Right lobe of liver (tissue), 6 donors: ENCODE results near the gene PON3. TPM values are rescaled to one million over a fixed set of nuclear protein-coding genes. Genes with fewer than 3 reads are reported as not detected.
A peak's percentile ranks its signal among the peaks of the same experiment; 100 is the strongest.
"Not testable (repeated sequence)": the region's sequence is repeated elsewhere in the genome, so short reads cannot be mapped to it uniquely, and the experiment has no call there.

ENCODE experiments used
- ATAC-seq, 4 donors: fragments of 200-7000 bp; cut with Tn5 transposase; one replicate each; pipeline ENCODE4 v1.9.1; 2020; ENCODE audit warnings: mild to moderate bottlenecking in 4 of 4, moderate library complexity in 4 of 4
- DNase-seq, 3 donors: peaks; one replicate each; pipeline ENCODE4 v3.0.0-alpha.2; 2020
- H3K27ac ChIP-seq, 3 donors: fragments of 200-600 bp; one replicate each; pipeline ENCODE4 v1.8.0; 2022
- H3K27me3 ChIP-seq, 2 donors: fragments of 200-600 bp; one replicate each; pipeline ENCODE4 v1.8.0; 2022
- H3K36me3 ChIP-seq, 4 donors: fragments of 200-600 bp; sonication (generic) in 1 of 4; one replicate each; pipeline versions ENCODE4 v1.5.1 to v1.8.0; 2017 to 2022; ENCODE audit warnings: control low read depth in 1 of 4
- H3K4me1 ChIP-seq, 4 donors: fragments of 200-600 bp; sonication (generic) in 1 of 4; one replicate each; pipeline versions ENCODE4 v1.5.1 to v1.8.0; 2017 to 2022; ENCODE audit warnings: control low read depth in 1 of 4
- H3K4me3 ChIP-seq, 3 donors: fragments of 200-600 bp; one replicate each; pipeline ENCODE4 v1.8.0; 2022
- H3K9me3 ChIP-seq, 4 donors: fragments of 200-600 bp; sonication (generic) in 1 of 4; one replicate each; pipeline versions ENCODE4 v1.5.1 to v1.8.0; 2017 to 2022; ENCODE audit warnings: control low read depth in 1 of 4
- CTCF ChIP-seq, 4 donors: fragments of 200-600 bp in 3 of 4; fragments of 450-650 bp in 1 of 4; IDR thresholded peaks; one replicate each; pipeline versions ENCODE4 v1.5.1 to v1.8.0; 2016 to 2022; ENCODE audit warnings: antibody characterized with exemption in 4 of 4, mild to moderate bottlenecking in 2 of 4
- POLR2A ChIP-seq: fragments of 450-650 bp; IDR thresholded peaks from one replicate; pipeline ENCODE4 v1.6.1; 2017; ENCODE audit warnings: antibody characterized with exemption, mild to moderate bottlenecking
- WGBS: methylation state at CpG from one replicate; pipeline ENCODE4 v1.1.6; 2018; ENCODE audit warnings: low coverage, low lambda C conversion rate; ENCODE audit not compliant: insufficient coverage; ENCODE audit errors: missing lambda C conversion rate; 5-methylcytosine and 5-hydroxymethylcytosine counted together
- intact Hi-C, 2 donors: fragments of 100-400 bp; cut with DNase I; formaldehyde crosslinking; loops; one replicate each; pipeline versions ENCODE4 v1.11.2 to v1.14.1; 2022
- total RNA-seq, 6 experiments: library from RNA; depleted of rRNA in 2 of 6; stranded (reverse); fragments of >200 nt in 2 of 6; fragmentation: NEBNext Ultra II Directional in 3 of 6; extraction: Animal tissue kit (Norgen Biotek cat#: 25700) in 3 of 6; gene quantifications; one replicate each; pipeline versions ENCODE4 v1.1.0 to v1.2.4, GENCODE V29; 2016 to 2023
- donor health status: DM: no; HTN: yes; CAD: no.
- donor health status: DM: no; HTN: no; CAD: no.
- donor health status: DM: no; HTN: no; CAD: no.
- donor health status: DM: no; HTN: yes; CAD: no.
- donor health status: DM: no; HTN: yes; CAD: no.

Gene PON3
- total RNA-seq, 6 experiments from 2014 or later = 149 to 328 (median 193) TPM

DNA sequence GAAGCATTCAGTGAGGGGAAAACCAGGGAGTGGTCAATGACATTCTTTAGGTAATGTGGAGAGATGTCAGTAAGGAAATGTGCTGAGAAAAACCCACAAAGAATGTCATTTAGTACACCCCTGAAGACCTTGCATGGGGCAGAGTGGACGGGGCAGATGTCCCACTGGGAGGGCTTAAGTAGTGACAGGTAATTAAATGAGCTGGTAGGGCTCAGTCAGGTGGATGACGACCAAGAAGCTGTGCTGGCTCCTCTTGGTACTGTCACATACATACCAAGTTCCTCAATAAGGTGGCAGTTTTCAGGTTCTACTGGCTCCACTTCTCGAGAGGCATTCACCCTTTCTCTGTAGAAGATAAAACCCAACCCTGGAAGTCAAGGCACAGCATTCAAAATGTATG lies 1.8 kb downstream of the PON3 start:
- Histone ChIP-seq H3K36me3 (peaks cover 0 to 6% (median 3%) of the 10 kb centered on the region in 4 donors), H3K9me3 (no peaks in the 10 kb centered on the region), H3K4me1 (peaks cover 0 to 20% (median 0%) of the 10 kb centered on the region in 4 donors), H3K27me3 (no peaks in the 10 kb centered on the region), H3K27ac (peak overlapping the region in 2 of 3 donors; percentile 96), H3K4me3 (peak overlapping the region in 2 of 3 donors; percentile 71 to 73)
- ATAC-seq (no peak), DNase-seq (no peak)
- TF ChIP-seq CTCF (IDR thresholded peaks at IDR 0.05) (no peak), POLR2A (no peak)
- WGBS = 69% methylated on average over 3 of the region's 3 CpGs
- intact Hi-C loops = no loop called here

GRCh38 chr7:95391761-95392160 lies 4.4 kb downstream of the PON3 start:
- peak in 1 of 3 donors; percentile 61 for DNase-seq
- intact Hi-C loops = no loop called here
- no peaks in the 10 kb centered on the region for H3K9me3 ChIP-seq
- H3K4me1 ChIP-seq = peaks cover 0 to 19% (median 0%) of the 10 kb centered on the region in 4 donors
- H3K36me3 ChIP-seq = peaks cover 0 to 22% (median 9%) of the 10 kb centered on the region in 4 donors
- TF ChIP-seq POLR2A (no peak), CTCF (IDR thresholded peaks at IDR 0.05) (no peak)
- H3K27me3 ChIP-seq = no peaks in the 10 kb centered on the region
- 14% methylated on average over 2 of the region's 2 CpGs for WGBS
- H3K27ac ChIP-seq = peak overlapping the region in 2 of 3 donors; percentile 75 to 96
- ATAC-seq = peak; percentile 39 to 61 (median 46)
- H3K4me3 ChIP-seq = no peak overlapping the region

DNA sequence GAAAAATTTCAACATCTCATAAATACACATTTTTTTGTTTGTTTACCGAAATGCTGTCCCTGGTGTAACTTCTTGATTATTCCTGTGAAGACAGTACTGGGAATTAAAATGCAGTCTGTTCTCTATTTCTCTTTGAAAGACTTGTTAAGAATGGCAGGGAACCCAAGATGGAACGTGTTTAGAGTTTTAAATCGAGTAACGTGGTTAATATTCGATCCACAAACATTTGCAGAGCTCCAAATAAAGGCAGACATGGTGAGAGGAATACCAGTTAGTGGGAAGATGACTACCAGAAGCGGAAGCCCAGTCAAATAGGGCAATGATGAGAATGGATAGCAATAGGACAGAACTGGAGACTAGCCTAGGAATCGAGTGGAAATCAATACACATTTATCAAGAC lies 6.7 kb downstream of the PON3 start:
- no peak for ATAC-seq
- Histone ChIP-seq H3K4me3 (no peak overlapping the region), H3K27me3 (no peaks in the 10 kb centered on the region), H3K27ac (no peak overlapping the region), H3K36me3 (peaks cover 0 to 22% (median 9%) of the 10 kb centered on the region in 4 donors), H3K9me3 (no peaks in the 10 kb centered on the region), H3K4me1 (peaks cover 0 to 26% (median 0%) of the 10 kb centered on the region in 4 donors)
- WGBS = 88% methylated on average over 7 of the region's 7 CpGs
- DNase-seq = no peak
- TF ChIP-seq CTCF (IDR thresholded peaks at IDR 0.05) (no peak), POLR2A (no peak)
- intact Hi-C loops = no loop called here

GRCh38 chr7:95379457-95379856 lies 16.7 kb downstream of the PON3 start:
- intact Hi-C loops, ATAC-seq, H3K27me3 ChIP-seq, H3K9me3 ChIP-seq, H3K4me1 ChIP-seq, H3K27ac ChIP-seq, DNase-seq, H3K4me3 ChIP-seq: not testable (repeated sequence)
- WGBS = 100% methylated on average over 1 of the region's 10 CpGs
- H3K36me3 ChIP-seq = peaks cover 0 to 22% (median 2%) of the 10 kb centered on the region in 4 donors

DNA sequence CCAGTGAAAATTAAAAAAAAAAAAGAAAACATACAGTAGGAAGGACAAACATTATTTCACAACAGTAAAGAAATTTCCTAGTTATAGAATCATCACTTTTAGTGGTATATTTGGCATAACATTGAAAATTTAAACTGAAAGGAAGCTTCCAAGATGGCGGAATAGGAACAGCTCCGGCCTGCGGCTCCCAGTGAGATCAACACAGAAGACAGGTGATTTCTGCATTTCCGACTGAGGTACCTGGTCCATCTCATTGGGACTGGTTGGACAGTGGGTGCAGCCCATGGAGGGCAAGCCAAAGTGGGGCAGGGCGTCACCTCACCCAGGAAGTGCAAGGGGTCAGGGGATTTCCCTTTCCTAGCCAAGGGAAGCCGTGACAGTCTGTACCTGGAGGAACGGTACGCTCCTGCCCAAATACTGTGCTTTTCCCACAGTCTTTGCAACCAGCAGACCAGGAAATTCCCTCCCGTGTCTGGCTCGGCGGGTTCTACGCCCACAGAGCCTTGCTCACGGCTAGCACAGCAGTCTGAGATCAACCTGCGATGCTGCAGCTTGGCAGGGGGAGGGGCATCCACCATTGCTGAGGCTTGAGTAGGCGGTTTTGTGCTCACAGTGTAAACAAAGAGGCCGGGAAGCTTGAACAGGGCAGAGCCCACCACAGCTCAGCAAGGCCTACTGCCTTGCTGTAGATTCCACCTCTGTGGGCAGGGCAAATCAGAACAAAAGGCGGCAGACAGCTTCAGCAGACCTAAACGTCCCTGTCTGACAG lies 19.4 kb downstream of the PON3 start:
- H3K9me3 ChIP-seq = no peaks in the 10 kb centered on the region
- 65% methylated on average over 4 of the region's 18 CpGs for WGBS
- intact Hi-C loops = no loop called here
- no peak overlapping the region for H3K4me3 ChIP-seq
- DNase-seq (no peak), ATAC-seq (no peak)
- no peaks in the 10 kb centered on the region for H3K27me3 ChIP-seq
- peaks cover 0 to 28% (median 4%) of the 10 kb centered on the region in 4 donors for H3K36me3 ChIP-seq
- H3K27ac ChIP-seq = no peak overlapping the region
- H3K4me1 ChIP-seq = no peaks in the 10 kb centered on the region
- no peak for TF ChIP-seq CTCF (IDR thresholded peaks at IDR 0.05)
